Measurements from ENCODE around the gene RANGAP1.
"Not testable (repeated sequence)": the region's sequence is repeated elsewhere in the genome, so short reads cannot be mapped to it uniquely, and the experiment has no call there.

RANGAP1 gene

DNA sequence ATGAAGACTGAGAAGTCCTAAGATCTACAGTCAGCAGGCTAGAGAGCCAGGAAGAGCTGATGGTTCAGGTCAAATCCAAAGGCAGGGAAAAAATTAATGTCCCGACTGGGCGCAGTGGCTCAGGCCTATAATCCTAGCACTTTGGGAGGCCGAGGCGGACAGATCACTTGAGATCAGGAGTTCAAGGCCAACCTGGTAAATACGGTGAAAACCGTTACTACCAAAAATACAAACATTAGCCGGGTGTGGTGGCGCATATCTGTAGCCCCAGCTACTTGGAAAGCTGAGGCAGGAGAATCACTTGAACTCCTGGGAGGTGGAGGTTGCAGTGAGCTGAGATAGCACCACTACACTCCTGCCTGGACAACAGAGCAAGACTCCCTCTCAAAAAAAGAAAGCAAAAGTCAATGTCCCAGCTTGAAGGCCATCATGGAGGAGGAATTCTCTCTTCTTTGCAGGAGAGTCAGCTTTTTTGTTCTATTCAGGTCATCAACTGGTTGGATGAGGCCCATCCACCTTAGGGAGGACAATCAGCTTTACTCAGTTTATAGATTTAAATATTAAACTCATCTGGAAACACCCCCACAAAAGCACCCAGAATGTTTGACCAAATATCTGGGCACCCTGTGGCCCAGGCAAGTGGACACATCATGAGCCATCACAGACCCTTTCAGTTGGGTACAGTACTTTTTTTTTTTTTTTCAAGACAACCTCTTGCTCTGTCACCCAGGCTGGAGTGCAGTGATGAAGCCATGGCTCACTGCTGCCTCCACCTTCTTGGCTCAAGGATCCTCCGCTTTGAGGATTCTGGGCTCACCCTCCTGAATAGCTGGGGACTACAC lies 11.1 kb upstream of the RANGAP1 start:
- no peak for DNase-seq

GRCh38 chr22:41294816-41295215 lies 8.8 kb upstream of the RANGAP1 start:
- not testable (repeated sequence) for DNase-seq

DNA sequence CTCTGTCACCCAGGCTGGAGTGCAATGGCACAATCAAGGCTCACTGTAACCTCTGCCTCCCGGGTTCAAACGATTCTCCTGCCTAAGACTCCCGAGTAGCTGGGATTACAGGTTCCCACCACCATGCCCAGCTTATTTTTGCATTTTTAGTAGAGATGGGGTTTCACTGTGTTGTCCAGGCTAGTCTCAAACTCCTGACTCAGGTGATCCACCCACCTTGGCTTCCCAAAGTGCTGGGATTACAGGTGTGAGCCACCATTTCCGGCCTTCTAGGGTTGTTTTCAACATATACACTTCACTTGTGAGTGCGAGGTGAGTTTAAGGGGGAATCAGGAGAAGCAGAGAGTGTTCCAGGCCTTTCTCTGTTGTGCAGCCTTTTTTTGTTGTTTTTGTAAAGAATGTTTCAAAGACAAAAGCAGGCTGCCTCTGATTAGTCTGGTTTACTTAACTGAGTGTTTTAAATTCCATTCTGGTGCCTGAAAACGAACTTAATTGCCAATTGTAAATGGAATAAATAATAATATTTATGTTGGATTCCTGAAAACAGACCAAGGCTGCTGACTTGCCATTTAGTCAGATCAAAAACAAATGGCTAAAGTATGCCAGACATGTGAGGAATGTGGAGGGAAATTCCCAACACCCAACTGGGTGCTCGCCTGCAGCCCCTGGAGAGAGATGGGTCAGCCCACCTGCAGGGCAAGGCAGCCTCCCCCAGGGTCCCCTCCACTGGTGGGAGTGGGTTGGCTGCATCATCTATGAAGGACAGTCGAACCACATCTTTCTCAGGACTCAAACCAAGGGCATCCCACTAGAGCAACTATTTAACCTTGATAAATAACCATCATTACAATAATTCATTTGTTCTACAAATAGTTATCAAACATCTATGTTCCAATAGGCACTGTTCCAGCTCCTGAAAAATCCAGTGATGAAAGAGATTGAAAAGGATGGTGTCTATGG lies 4.6 kb upstream of the RANGAP1 start:
- no peak for DNase-seq

DNA sequence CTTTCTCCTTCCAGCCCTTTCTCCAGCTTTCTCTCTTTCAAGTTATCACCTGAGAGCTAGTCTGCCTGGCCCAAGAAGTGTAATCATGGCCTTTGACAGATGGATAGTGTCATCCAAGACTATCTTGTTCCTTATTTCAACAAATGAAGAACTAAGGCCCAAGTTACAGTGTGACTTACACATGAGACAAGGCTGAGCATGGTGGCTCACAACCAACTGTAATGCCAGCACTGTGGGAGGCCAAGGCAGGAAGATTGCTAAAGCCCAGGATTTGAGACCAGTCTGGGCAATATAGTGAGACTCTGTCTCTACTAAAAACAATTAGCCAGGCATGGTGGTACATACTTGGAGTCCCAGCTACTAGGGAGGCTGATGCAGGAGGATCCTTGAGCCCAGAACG lies 3.7 kb upstream of the RANGAP1 start:
- DNase-seq = no peak

- no peak for DNase-seq
These were observed 2.4 kb upstream of the RANGAP1 start for GRCh38 chr22:41288245-41288946.

DNA sequence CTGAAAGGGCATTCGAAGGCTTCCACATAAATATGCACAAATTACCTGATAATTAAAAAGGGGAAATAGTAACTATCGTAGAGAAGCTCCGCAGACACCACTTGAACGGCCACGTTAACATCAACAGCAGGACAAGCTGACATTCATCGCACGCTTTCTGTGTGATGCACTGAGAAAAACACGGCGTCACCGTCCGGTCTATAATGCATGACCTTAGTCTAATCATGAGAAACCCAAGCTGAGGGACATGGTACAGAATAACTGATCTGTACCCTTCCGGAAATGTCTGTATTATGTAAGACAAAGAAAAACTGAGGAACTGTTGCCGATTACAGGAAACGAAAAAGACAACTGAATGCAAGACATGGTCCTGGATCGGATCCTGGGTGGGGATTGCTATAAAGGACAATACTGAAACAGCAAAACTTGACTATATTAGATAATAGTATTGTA lies 678 bp upstream of the RANGAP1 start:
- peak; percentile 57 for DNase-seq

DNA sequence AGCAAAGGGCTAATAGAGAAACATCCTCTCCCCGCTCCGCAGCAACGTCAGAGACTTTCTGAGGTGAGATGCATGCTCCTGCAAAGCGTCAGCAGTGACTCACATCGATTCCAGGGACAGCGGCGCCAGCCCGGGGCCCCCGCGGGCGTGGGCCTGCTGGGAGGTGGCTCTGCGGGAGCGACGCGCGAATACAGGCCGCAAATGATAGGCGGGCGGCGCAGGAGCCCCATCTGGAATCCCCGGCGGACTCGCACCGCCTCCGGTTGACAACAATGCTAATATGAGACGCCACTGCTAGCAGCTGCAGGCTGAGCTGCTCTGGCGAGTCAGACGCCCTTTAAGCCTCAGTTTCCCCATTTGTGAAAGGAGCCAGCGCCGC lies 557 bp downstream of the RANGAP1 start:
- DNase-seq = peak; percentile 83

DNA sequence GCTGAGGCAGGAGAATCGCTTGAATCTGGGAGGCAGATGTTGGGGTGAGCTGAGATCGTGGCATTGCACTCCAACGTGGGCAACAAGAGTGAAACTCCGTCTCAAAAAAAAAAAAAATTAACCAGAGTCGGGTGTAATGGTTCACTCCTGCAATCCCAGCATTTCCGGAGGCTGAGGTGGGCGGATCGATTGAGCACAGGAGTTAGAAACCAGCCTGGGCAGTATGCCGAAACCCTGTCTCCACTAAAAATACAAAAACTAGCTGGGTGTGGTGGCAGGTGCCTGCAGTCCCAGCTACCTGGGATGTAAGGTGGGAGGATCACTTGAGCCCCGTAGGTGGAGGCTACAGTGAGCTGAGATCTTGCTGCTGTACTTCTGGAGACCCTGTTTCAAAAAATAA lies 1.5 kb downstream of the RANGAP1 start:
- no peak for DNase-seq

- DNase-seq = no peak
These were observed 5.1 kb downstream of the RANGAP1 start for GRCh38 chr22:41280854-41281253.

GRCh38 chr22:41280065-41280464 lies 5.9 kb downstream of the RANGAP1 start:
- no peak for DNase-seq

DNA sequence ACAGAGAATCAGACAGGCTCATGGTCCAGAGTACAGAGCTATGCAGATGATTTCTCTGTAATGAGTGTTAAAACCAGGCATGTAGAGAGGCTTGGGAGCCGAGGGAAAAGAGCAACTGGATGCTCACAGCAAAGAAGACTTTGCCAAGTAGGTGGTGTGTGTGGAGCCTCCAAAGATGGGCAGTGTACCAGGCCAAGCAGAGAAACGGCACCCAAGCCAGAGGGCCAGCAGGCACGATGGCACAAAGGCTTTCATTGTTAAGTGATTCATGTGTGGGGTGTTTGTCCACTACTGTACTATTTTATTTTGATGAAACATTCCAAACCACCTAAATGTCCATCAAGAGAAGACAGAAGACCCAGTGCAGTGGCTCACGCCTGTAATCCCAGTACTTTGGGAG lies 11.1 kb downstream of the RANGAP1 start:
- no peak for DNase-seq

DNA sequence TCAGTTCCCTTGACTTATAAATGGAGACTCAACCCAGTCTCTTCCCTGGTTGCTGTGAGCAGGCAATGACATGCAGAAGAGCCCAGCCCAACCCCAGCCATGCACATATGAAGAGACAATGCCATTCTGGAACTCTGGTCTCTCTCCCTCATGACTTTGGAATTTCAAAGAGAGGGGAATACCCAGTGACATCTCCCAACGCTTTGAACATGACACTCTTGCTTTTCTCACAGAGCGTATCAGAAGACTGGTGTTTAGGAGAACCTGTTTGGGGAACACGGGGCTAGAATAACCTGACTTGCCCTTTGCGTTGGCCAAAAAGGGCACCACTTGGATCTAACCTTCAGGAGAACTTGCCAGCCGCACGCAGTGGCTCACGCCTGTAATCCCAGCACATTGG lies 12.9 kb downstream of the RANGAP1 start:
- no peak for DNase-seq

GRCh38 chr22:41271787-41272186 lies 14.2 kb downstream of the RANGAP1 start:
- no peak for DNase-seq

GRCh38 chr22:41267958-41268357 lies 18.0 kb downstream of the RANGAP1 start:
- DNase-seq = no peak

- DNase-seq = no peak
These were observed 21.5 kb downstream of the RANGAP1 start for GRCh38 chr22:41264408-41264941.

DNA sequence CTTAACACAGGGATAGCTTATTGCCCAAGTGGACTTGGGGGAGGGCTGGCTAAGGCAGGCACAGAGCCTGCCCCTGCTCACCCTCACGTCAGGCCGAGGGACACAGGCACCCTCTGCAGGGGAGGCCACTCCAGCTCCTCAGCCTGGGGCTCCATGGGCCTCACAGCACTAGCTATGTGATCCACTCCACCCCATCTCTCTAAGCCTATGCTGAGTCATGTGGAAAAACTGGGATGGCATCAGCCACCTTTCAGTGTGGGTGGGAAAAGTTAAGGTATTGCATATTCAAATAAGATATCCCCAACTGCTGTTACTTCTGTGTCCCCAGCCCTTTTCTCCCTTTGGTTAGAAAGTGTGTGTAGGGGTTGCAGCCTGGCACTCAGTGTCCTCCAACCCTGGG lies 22.3 kb downstream of the RANGAP1 start:
- no peak for DNase-seq

DNA sequence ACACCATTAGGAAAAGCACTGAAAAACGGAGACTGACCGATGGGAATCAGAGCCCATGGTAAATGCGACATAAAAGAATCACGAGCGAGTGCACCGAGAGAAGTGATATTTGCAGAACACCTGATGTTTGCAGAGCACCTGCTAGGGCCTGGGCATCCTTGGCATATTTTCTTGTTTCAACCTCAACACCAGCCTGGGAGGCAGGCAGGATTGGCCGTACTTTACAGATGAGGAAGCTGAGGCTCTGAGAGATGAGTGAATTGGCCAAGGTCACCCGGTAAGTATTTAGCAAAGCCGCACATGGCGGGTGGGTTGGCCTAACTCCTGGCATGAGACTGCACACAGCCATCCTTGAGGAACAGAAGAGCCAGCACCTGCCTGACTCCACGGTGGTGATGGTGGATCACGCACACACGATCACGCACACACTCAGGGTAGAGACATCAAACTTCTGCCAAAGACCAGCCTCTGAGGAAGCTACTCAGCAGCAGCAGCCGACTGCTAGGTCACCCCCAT lies 23.7 kb downstream of the RANGAP1 start:
- DNase-seq = no peak

- no peak for DNase-seq
These were observed 24.3 kb downstream of the RANGAP1 start for GRCh38 chr22:41261541-41262249.

DNA sequence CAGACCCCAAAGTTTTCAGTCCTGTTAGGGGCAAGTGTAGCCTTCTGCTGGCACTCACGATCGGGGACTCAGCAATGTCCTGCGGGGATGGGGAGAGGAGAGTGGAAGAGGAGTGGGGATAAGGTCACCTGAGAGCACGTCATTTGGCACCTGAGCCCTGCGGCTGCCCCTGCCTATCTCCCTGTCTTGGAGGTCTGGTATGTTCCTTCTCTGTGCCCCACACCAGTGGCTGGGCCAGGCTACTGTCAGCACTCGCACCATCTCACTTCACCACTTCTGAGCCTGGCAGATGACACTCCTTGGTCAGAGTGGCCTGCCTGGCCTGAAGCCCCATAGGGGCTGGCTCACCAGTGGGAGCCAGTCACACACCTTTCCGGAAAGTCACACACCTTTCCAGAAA lies 25.1 kb downstream of the RANGAP1 start:
- DNase-seq = no peak

DNA sequence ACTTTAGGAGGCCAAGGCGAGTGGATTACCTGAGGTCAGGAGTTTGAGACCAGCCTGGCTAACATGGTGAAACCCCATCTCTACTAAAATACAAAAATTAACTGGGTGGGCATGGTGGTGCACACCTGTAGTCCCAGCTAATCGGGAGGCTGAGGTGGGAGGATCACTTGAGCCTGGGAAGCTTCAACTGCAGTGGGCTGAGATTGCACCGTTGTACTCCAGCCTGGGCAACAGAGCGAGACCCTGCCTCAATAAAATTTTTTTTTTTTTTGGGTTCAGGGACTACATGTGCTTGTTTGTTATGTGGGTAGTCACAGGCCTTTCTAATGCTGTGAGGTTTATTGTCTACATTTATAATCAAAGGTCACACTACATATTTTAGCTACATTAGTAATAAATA lies 26.2 kb downstream of the RANGAP1 start:
- DNase-seq = not testable (repeated sequence)

DNA sequence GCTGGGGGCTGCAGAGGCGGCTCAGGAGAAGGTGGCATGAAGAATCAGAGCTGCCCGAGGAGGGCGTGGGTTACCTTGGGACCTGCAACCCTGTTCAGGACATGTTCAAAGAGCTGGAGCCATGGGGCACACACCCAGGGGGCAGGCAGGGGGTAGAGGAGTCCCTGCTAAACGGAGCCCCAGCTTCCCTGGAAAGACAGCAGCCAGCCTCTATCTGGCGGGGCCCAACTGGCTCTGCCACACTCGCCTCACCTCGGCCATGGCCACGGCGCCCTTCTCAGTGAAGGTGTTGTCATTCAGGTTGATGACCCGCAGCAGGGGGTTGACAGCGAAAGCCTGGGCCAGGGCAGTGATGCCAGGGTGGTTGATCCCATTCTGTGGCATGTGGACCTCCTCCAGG lies 28.3 kb downstream of the RANGAP1 start:
- DNase-seq = no peak
